ENCODE results near the gene KCNG2.
"Not testable (repeated sequence)": the region's sequence is repeated elsewhere in the genome, so short reads cannot be mapped to it uniquely, and the experiment has no call there.

Gene KCNG2

DNA sequence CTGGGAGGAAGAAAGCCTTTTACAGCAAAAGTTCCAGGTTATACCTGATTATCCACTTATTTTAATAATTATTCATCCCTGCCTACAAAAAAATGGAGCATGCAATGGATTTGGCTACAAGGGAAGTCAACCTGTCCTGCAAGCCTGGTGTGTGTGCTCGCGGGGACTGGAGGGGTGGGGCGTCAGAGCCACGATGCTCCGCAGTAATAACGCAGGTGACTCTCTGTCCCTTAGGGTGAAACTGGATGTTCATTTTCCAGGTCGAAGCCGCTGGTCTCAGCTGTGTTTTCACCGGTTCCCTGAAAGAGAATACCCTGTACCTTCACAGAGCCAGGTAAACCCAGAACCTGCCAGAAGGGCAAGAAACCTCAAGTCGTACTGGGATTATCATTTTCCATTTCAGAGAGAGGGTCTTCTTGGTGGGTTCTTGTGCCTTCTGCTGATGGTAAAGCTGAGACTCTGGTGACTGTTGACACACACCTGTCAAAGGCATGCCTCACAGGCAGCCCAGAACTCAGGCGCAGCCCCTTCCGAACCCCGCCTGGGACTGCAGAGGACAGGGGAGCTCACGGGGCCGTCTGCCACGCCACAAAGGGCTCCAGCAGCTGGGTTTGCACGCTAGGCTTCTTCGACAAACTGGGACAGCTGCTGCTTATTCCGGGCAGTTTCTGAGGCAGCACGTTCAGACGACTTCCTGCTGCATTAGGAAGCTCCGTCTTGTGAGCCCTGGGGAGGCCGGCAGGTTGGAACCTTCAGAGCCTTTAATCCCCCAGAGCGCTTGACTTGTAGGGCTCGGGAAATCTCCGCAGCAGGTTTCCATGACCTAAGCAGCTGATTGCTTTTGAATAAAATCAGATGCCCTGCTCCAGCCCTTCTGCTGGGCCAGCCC lies 58.6 kb downstream of the KCNG2 start:
- Histone ChIP-seq H3K36me3 (no peaks in the 10 kb centered on the region), H3K4me2 (peak overlapping the region; percentile 92), H4K20me1 (no peaks in the 10 kb centered on the region), H3K9me3 (peaks cover 7% of the 10 kb centered on the region), H3K27ac (peak overlapping the region; percentile 69), H3K27me3 (no peaks in the 10 kb centered on the region), H3K9ac (peak overlapping the region; percentile 16; the same call in 1 of the 2 replicates), H3K4me1 (peaks cover 58% of the 10 kb centered on the region), H3K4me3 (peak overlapping the region; percentile 11)
- TF ChIP-seq Cebpa-rat (IDR thresholded peaks at IDR 0.05) = no peak

GRCh38 chr18:79857082-79857671 lies 59.4 kb downstream of the KCNG2 start:
- Histone ChIP-seq H4K20me1 (no peaks in the 10 kb centered on the region), H3K9me3 (peaks cover 15% of the 10 kb centered on the region), H3K27me3 (no peaks in the 10 kb centered on the region), H3K4me1 (peaks cover 58% of the 10 kb centered on the region), H3K36me3 (no peaks in the 10 kb centered on the region), H3K27ac (peak overlapping the region; percentile 52; the same call in 1 of the 2 replicates), H3K9ac (no peak overlapping the region), H3K4me2 (peak overlapping the region; percentile 92), H3K4me3 (no peak overlapping the region)
- TF ChIP-seq Cebpa-rat (IDR thresholded peaks at IDR 0.05) = no peak; the same call in 1 of the 2 replicates

DNA sequence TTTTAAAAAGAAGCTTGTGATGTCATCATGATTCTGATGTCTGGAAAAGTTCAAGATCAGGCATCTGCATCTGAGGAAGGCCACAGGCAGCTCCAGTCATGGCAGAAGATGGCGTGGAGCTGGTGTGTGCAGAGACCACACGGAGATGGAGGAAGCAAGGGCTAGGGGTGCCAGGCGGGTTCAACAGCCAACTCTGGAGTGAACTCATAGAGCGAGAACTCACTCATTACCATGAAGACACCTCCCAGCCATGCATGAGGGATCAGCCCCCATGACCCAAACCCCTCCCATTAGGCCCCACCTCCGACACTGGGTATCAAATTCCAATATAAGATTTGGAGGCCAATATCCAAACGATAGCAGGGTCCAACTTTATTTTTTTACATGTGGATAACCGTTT lies 61.6 kb downstream of the KCNG2 start:
- H3K4me1 ChIP-seq = peaks cover 37% of the 10 kb centered on the region
- H3K9me3 ChIP-seq = peaks cover 31% of the 10 kb centered on the region
- H3K27ac ChIP-seq = no peak overlapping the region
- H3K27me3 ChIP-seq = no peaks in the 10 kb centered on the region
- no peak for TF ChIP-seq Cebpa-rat (IDR thresholded peaks at IDR 0.05)
- H3K9ac ChIP-seq = no peak overlapping the region
- H4K20me1 ChIP-seq = no peaks in the 10 kb centered on the region
- 0 out of 2 replicates have a peak, but pooled peaks cover 8% of the 10 kb centered on the region for H3K36me3 ChIP-seq
- H3K4me2 ChIP-seq = no peak overlapping the region
- no peak overlapping the region for H3K4me3 ChIP-seq

GRCh38 chr18:79861687-79862086 lies 63.9 kb downstream of the KCNG2 start:
- no peak overlapping the region for H3K27ac ChIP-seq
- H3K4me1 ChIP-seq = peaks cover 13% of the 10 kb centered on the region
- no peak for TF ChIP-seq Cebpa-rat (IDR thresholded peaks at IDR 0.05)
- H3K9me3 ChIP-seq = peaks cover 31% of the 10 kb centered on the region
- H3K27me3 ChIP-seq = no peaks in the 10 kb centered on the region
- no peak overlapping the region for H3K4me2 ChIP-seq
- H3K4me3 ChIP-seq = no peak overlapping the region
- no peaks in the 10 kb centered on the region for H4K20me1 ChIP-seq
- 0 out of 2 replicates have a peak, but pooled peaks cover 8% of the 10 kb centered on the region for H3K36me3 ChIP-seq
- H3K9ac ChIP-seq = no peak overlapping the region

DNA sequence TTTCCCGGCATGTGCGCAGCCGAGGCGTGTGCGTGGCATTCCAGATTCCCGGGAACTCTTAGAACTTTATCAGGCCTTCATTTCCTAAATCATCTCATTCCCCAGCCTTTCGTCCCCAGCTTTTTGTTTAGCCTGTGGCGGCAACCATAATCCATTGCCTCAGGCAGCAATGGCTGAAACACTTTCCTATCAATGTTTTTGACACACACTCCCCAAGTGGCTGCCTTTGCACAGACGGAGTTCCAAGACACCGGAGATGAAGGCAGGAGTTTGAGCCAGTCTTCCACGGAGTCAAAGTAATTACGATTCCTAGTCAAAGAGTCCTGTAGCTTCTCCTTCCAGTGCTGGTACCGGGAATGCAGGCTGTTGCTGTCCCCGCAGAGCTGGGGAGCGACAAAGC lies 64.8 kb downstream of the KCNG2 start:
- 0 out of 2 replicates have a peak, but pooled peaks cover 8% of the 10 kb centered on the region for H3K36me3 ChIP-seq
- peaks cover 31% of the 10 kb centered on the region for H3K9me3 ChIP-seq
- H3K27me3 ChIP-seq = no peaks in the 10 kb centered on the region
- H3K27ac ChIP-seq = no peak overlapping the region
- no peak overlapping the region for H3K4me3 ChIP-seq
- no peak for TF ChIP-seq Cebpa-rat (IDR thresholded peaks at IDR 0.05)
- H3K4me1 ChIP-seq = peaks cover 6% of the 10 kb centered on the region
- H3K9ac ChIP-seq = no peak overlapping the region
- H4K20me1 ChIP-seq = no peaks in the 10 kb centered on the region
- no peak overlapping the region for H3K4me2 ChIP-seq

GRCh38 chr18:79863161-79864005 lies 65.6 kb downstream of the KCNG2 start:
- H3K4me1 ChIP-seq = no peaks in the 10 kb centered on the region
- H3K27me3 ChIP-seq = no peaks in the 10 kb centered on the region
- no peak overlapping the region for H3K27ac ChIP-seq
- no peak for TF ChIP-seq Cebpa-rat (IDR thresholded peaks at IDR 0.05)
- 0 out of 2 replicates have a peak, but pooled peaks cover 8% of the 10 kb centered on the region for H3K36me3 ChIP-seq
- H3K9ac ChIP-seq = no peak overlapping the region
- H3K9me3 ChIP-seq = peaks cover 31% of the 10 kb centered on the region
- no peaks in the 10 kb centered on the region for H4K20me1 ChIP-seq
- no peak overlapping the region for H3K4me2 ChIP-seq
- no peak overlapping the region for H3K4me3 ChIP-seq

GRCh38 chr18:79864006-79864725 lies 66.4 kb downstream of the KCNG2 start:
- Histone ChIP-seq H3K27me3 (no peaks in the 10 kb centered on the region), H3K4me1 (peaks cover 7% of the 10 kb centered on the region), H3K4me3 (no peak overlapping the region), H4K20me1 (no peaks in the 10 kb centered on the region), H3K4me2 (no peak overlapping the region), H3K36me3 (0 out of 2 replicates have a peak, but pooled peaks cover 8% of the 10 kb centered on the region), H3K9ac (no peak overlapping the region), H3K9me3 (peaks cover 31% of the 10 kb centered on the region), H3K27ac (no peak overlapping the region)
- TF ChIP-seq Cebpa-rat (IDR thresholded peaks at IDR 0.05) = no peak

DNA sequence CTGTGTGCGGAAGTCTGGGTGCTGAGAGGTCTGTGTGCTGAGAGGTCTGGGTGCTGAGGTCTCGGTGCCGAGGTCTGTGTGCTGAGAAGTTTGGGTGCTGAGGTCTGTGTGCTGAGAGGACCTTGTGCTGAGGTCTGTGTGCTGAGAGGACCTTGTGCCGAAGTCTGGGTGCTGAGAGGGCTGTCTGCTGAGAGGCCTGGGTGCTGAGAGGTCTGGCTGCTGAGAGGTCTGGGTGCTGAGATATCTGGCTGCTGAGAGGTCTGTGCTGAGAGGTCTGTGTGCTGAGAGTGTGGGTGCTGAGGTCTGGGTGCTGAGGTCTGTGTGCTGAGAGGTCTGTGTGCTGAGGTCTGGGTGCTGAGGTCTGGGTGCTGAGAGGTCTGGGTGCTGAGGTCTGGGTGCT lies 67.2 kb downstream of the KCNG2 start:
- not testable (repeated sequence) for H3K27me3 ChIP-seq, H3K4me3 ChIP-seq, H3K36me3 ChIP-seq, H3K4me2 ChIP-seq, H3K9ac ChIP-seq, H3K27ac ChIP-seq, H4K20me1 ChIP-seq
- Histone ChIP-seq H3K9me3 (peaks cover 31% of the 10 kb centered on the region), H3K4me1 (peaks cover 14% of the 10 kb centered on the region)

DNA sequence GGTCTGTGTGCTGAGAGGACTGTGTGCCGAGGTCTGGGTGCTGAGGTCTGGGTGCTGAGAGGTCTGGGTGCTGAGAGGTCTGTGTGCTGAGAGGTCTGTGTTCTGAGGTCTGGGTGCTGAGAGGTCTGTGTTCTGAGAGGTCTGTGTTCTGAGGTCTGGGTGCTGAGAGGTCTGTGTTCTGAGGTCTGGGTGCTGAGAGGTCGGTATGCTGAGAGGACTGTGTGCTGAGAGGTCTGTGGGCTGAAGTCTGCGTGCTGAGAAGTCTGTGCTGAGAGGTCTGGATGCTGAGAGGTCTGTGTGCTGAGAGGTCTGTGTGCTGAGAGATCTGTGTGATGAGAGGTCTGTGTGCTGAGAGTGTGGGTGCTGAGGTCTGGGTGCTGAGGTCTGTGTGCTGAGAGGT lies 68.2 kb downstream of the KCNG2 start:
- not testable (repeated sequence) for H3K9ac ChIP-seq, H3K4me2 ChIP-seq, H4K20me1 ChIP-seq, H3K4me3 ChIP-seq, H3K36me3 ChIP-seq, H3K27me3 ChIP-seq
- Histone ChIP-seq H3K4me1 (peaks cover 24% of the 10 kb centered on the region), H3K9me3 (peaks cover 28% of the 10 kb centered on the region), H3K27ac (peak overlapping the region; percentile 38; the same call in 1 of the 2 replicates)

Data from BLaER1 (cell line).